HepG2 (cell line): ENCODE data around the gene ACAP1. TPM values are rescaled to one million over a fixed set of nuclear protein-coding genes. Genes with fewer than 3 reads are reported as not detected.

Experiments
- GMEB1 ChIP-seq: sonication (generic); formaldehyde crosslinking; IDR thresholded peaks from 2 replicates; pipeline ENCODE4 v1.5.1; 2020; ENCODE audit warnings: missing genetic modification reagents, mild to moderate bottlenecking, borderline replicate concordance
- HNRNPK ChIP-seq: fragments of 200-400 bp; formaldehyde crosslinking; IDR thresholded peaks from 2 replicates; pipeline ENCODE4 v1.6.1; 2018; ENCODE audit warnings: low read length, low read depth, moderate library complexity, mild to moderate bottlenecking; ENCODE audit not compliant: poor library complexity, severe bottlenecking
- HOXA7 ChIP-seq: sonication (generic); formaldehyde crosslinking; IDR thresholded peaks from 2 replicates; pipeline ENCODE4 v1.8.1; 2022; ENCODE audit warnings: mild to moderate bottlenecking, missing genetic modification reagents, moderate library complexity
- IRF2 ChIP-seq: IDR thresholded peaks from 2 replicates; pipeline ENCODE4 v1.6.1; 2018; ENCODE audit warnings: missing genetic modification reagents, missing compliant biosample characterization
- KDM6A ChIP-seq: IDR thresholded peaks from 2 replicates; pipeline ENCODE4 v1.6.1; 2016; ENCODE audit warnings: low read depth
- KLF11 ChIP-seq: IDR thresholded peaks from 2 replicates; pipeline ENCODE4 v1.6.1; 2016; ENCODE audit warnings: missing compliant biosample characterization
- NFE2L1 ChIP-seq: sonication (generic); formaldehyde crosslinking; IDR thresholded peaks from 2 replicates; pipeline ENCODE4 v1.4.0; 2020; ENCODE audit warnings: missing genetic modification reagents, mild to moderate bottlenecking, borderline replicate concordance
- PHF21A ChIP-seq: sonication (generic); formaldehyde crosslinking; IDR thresholded peaks from 2 replicates; pipeline ENCODE4 v1.5.0; 2020; ENCODE audit warnings: mild to moderate bottlenecking, missing genetic modification reagents
- TAF15 ChIP-seq: fragments of 200-400 bp; formaldehyde crosslinking; IDR thresholded peaks from one replicate; pipeline ENCODE4 v1.6.1; 2018; ENCODE audit warnings: mild to moderate bottlenecking, low read depth, low read length; ENCODE audit not compliant: poor library complexity, severe bottlenecking
- ZBTB2 ChIP-seq: sonication (generic); formaldehyde crosslinking; IDR thresholded peaks from 2 replicates; pipeline ENCODE4 v1.8.0; 2022; ENCODE audit warnings: low read depth, missing genetic modification reagents
- ZBTB26 ChIP-seq: IDR thresholded peaks from 2 replicates; pipeline ENCODE4 v1.6.1; 2016; ENCODE audit warnings: missing compliant biosample characterization, missing genetic modification reagents, borderline replicate concordance
- ZNF337 ChIP-seq: sonication (generic); formaldehyde crosslinking; IDR thresholded peaks from 2 replicates; pipeline ENCODE4 v1.5.1; 2020; ENCODE audit warnings: missing genetic modification reagents, low read depth, mild to moderate bottlenecking, borderline replicate concordance
- ZNF766 ChIP-seq: sonication (generic); formaldehyde crosslinking; IDR thresholded peaks from 2 replicates; pipeline ENCODE4 v1.5.0; 2020; ENCODE audit warnings: missing genetic modification reagents, borderline replicate concordance
- ZZZ3 ChIP-seq: sonication (generic); formaldehyde crosslinking; IDR thresholded peaks from 2 replicates; pipeline ENCODE4 v1.4.0; 2020; ENCODE audit warnings: missing genetic modification reagents, mild to moderate bottlenecking, borderline replicate concordance
- polyA plus RNA-seq, 8 experiments: library from polyadenylated mRNA; depleted of rRNA in 3 of 8; stranded (reverse) in 7 of 8; unstranded in 1 of 8; fragments of >200 nt; fragmentation: Illumina TruSeq in 4 of 8; extraction: Trizol in 4 of 8; gene quantifications; 2 replicates each; pipeline versions ENCODE4 v1.2.1 to v1.2.3, GENCODE V29; 2011 to 2016; ENCODE audit warnings: low read depth in 4 of 8, missing spikeins in 1 of 8, mixed read lengths in 1 of 8; ENCODE audit not compliant: insufficient read depth in 1 of 8
- total RNA-seq, 5 experiments: library from RNA; depleted of rRNA; stranded (reverse); fragments of >200 nt; fragmentation: Illumina TruSeq; extraction: Trizol; gene quantifications; 2 replicates each; pipeline ENCODE4 v1.2.3, GENCODE V29; 2016; ENCODE audit warnings: low read depth in 1 of 5
- TF ChIP-seq, protein P1 (sequence below): sonication (generic); formaldehyde crosslinking; IDR thresholded peaks from 2 replicates; pipeline ENCODE4 v1.5.0; 2020; ENCODE audit warnings: mild to moderate bottlenecking, missing genetic modification reagents, moderate library complexity
- TF ChIP-seq, protein P2 (sequence below): sonication (generic); formaldehyde crosslinking; IDR thresholded peaks from 2 replicates; pipeline ENCODE4 v1.5.1; 2020; ENCODE audit warnings: mild to moderate bottlenecking, moderate library complexity, missing genetic modification reagents
- TF ChIP-seq, protein P3 (sequence below): sonication (generic); formaldehyde crosslinking; IDR thresholded peaks from 2 replicates; pipeline ENCODE4 v1.8.0; 2023; ENCODE audit warnings: mild to moderate bottlenecking, missing genetic modification reagents
- TF ChIP-seq, protein P4 (sequence below): sonication (generic); IDR thresholded peaks from 2 replicates; pipeline ENCODE4 v1.6.1; 2016; ENCODE audit warnings: low read depth, borderline replicate concordance

Gene ACAP1
- total and polyA plus RNA-seq, 2 of the 13 experiments (the other 11 are each of a cell fraction or from before 2014, with no cell fraction given) = 1.3 to 2.5 TPM

- TF ChIP-seq, protein P1, sequence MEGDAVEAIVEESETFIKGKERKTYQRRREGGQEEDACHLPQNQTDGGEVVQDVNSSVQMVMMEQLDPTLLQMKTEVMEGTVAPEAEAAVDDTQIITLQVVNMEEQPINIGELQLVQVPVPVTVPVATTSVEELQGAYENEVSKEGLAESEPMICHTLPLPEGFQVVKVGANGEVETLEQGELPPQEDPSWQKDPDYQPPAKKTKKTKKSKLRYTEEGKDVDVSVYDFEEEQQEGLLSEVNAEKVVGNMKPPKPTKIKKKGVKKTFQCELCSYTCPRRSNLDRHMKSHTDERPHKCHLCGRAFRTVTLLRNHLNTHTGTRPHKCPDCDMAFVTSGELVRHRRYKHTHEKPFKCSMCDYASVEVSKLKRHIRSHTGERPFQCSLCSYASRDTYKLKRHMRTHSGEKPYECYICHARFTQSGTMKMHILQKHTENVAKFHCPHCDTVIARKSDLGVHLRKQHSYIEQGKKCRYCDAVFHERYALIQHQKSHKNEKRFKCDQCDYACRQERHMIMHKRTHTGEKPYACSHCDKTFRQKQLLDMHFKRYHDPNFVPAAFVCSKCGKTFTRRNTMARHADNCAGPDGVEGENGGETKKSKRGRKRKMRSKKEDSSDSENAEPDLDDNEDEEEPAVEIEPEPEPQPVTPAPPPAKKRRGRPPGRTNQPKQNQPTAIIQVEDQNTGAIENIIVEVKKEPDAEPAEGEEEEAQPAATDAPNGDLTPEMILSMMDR = peak; percentile 53
- TF ChIP-seq ZBTB2 (CRISPR knock-in tag) (peak; percentile 82), HNRNPK (no peak), KLF11 (CRISPR knock-in tag) (no peak), ZBTB26 (CRISPR knock-in tag) (no peak), GMEB1 (CRISPR knock-in tag) (peak; percentile 42; the same call in 1 of the 2 replicates), TAF15 (peak; percentile 61), ZNF766 (CRISPR knock-in tag) (peak; percentile 81; the same call in 1 of the 2 replicates), NFE2L1 (CRISPR knock-in tag) (peak; percentile 42; the same call in 1 of the 2 replicates), IRF2 (CRISPR knock-in tag) (no peak), PHF21A (CRISPR knock-in tag) (no peak; the same call in 1 of the 2 replicates), ZZZ3 (CRISPR knock-in tag) (no peak), ZNF337 (CRISPR knock-in tag) (no peak), HOXA7 (CRISPR knock-in tag) (no peak), KDM6A (CRISPR knock-in tag) (no peak)
- TF ChIP-seq, protein P2, sequence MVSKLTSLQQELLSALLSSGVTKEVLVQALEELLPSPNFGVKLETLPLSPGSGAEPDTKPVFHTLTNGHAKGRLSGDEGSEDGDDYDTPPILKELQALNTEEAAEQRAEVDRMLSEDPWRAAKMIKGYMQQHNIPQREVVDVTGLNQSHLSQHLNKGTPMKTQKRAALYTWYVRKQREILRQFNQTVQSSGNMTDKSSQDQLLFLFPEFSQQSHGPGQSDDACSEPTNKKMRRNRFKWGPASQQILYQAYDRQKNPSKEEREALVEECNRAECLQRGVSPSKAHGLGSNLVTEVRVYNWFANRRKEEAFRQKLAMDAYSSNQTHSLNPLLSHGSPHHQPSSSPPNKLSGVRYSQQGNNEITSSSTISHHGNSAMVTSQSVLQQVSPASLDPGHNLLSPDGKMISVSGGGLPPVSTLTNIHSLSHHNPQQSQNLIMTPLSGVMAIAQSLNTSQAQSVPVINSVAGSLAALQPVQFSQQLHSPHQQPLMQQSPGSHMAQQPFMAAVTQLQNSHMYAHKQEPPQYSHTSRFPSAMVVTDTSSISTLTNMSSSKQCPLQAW (CRISPR knock-in tag) = peak; percentile 69; the same call in 1 of the 2 replicates
- TF ChIP-seq, protein P3, sequence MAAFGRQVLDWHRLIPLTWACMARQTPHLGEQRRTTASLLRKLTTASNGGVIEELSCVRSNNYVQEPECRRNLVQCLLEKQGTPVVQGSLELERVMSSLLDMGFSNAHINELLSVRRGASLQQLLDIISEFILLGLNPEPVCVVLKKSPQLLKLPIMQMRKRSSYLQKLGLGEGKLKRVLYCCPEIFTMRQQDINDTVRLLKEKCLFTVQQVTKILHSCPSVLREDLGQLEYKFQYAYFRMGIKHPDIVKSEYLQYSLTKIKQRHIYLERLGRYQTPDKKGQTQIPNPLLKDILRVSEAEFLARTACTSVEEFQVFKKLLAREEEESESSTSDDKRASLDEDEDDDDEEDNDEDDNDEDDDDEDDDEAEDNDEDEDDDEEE (CRISPR knock-in tag) = 0 out of 2 replicates have a peak, but pooled peaks have one; percentile 1
- TF ChIP-seq, protein P4, sequence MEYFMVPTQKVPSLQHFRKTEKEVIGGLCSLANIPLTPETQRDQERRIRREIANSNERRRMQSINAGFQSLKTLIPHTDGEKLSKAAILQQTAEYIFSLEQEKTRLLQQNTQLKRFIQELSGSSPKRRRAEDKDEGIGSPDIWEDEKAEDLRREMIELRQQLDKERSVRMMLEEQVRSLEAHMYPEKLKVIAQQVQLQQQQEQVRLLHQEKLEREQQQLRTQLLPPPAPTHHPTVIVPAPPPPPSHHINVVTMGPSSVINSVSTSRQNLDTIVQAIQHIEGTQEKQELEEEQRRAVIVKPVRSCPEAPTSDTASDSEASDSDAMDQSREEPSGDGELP = no peak
Observed at GRCh38 chr17:7394452-7395191, 58.3 kb downstream of the ACAP1 start, which contains the start of gene PLSCR3 (continued).
